Activated CD4-positive, alpha-beta T cell treated with anti-CD3 and anti-CD28 coated beads, Interleukin-2, amount 50 U/mL, for 24 hours (primary cell): ENCODE measurements around the gene EFCAB8.
"Not testable (repeated sequence)": the region's sequence is repeated elsewhere in the genome, so short reads cannot be mapped to it uniquely, and the experiment has no call there.

Experiments used
- DNase-seq, 2 donors: peaks; one replicate each; pipeline ENCODE4 v3.0.0-alpha.2; 2020; ENCODE audit warnings: low read depth in 1 of 2, low spot score in 1 of 2

Gene EFCAB8

DNA sequence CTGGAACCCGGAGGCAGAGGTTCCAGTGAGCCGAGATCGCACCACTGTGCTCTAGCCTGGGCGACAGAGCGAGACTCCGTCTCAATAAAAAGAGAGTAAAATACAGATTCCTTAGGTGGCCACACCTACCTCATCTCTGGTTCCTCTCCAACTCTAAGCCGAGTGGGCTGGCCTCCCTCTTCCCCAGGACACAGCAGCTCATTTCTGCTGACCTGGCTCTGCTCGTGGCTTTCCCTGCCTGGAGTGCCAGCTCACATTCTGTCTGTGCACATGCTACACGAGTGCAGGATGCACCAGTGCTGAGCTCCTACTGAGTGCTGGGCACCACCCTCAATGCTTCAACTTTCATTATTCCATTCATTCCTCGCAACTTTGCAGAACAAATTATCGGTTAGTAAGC is 28.8 kb downstream of the EFCAB8 start:
- DNase-seq = no peak

DNA sequence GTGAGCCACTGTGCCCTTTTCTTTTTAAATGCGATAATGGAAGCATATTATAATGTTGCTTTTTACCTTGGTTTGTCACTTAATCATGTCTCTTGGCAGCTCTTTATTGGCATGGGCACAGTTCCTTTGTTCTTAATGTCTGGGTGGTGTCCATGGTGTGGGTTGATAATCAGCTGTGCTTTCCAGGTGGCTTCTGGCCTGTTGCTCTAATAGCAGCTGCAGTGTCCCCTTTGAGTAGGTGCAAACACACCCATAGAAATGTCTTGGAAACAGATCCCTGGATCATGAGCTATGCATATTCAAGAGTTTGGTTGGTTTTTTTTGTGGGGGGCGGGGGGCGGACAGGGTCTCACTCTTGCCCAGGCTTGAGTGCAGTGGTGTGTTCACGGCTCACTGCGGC is 29.9 kb downstream of the EFCAB8 start:
- no peak for DNase-seq

DNA sequence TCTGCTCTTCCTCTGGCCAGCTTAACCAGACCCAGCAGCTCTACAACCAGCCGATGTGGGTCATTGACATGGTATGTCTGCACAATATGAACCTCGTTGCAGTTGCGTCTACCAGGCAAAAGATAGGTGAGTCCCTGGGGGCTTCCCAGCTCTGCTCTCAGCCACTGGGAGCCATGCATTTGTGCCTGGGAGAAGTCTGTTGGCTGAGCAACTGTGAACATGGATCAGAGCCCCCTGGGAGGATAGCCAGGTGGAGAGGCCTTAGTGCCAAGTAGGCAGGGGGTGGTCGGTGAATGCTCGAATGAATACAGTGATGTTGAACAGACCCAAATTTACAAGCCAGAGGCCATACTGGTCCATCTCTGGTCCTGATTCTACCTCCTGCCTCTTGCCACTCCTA is 30.6 kb downstream of the EFCAB8 start:
- no peak for DNase-seq

DNA sequence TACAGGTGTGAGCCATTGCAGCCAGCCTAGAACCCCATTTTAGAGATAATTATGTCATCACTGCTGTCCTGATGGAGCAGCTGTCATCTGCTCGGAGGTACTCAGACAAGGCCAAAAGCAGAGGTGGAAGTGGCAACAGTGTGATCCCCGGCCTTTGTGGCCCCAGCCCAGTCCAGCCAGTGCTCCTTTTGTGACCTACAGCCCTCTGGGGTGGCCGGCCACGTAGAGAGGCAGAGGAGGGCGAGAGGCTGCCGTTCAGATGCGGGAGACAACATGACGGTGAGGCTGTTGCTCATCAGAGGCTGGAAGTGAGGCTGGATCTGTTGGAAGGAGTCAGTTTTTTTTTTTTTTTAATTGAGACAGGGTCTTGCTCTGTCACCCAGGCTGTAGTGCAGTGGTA is 32.8 kb downstream of the EFCAB8 start:
- no peak for DNase-seq

DNA sequence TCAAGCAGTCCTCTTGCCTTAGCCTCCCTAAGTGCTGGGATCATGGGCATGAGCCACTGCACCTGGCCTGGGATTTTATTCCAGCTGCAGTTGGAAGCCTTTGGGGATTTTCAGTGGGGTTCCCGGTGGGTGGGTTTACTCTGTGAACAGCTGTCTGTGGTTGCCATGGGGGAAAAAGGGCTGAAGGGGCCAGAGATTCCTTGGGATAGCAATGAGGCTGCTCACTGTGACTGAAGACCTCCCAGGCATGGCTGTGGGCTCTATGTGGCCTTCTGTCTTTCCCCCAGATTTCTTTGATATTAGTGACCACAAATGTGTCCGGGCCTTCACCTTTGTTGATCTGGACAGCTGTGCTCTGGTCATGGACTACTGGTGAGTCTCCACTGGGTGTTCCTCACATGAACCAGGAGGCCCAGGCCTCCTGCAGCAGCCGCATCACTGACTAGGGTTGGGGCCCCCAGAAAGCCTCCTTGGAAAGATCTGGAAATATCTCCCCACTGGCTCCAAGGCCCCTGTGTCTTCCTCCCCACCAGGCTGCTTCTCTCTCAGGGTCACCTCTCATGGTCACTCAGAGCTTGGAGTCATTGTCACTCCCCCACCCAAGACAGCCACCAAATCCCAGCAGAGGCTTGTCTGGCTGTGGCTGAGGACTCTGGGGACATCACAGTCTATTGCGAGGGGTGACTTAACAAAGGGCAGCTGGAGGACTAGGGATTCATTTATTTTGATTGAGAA is 33.4 kb downstream of the EFCAB8 start:
- DNase-seq = no peak

DNA sequence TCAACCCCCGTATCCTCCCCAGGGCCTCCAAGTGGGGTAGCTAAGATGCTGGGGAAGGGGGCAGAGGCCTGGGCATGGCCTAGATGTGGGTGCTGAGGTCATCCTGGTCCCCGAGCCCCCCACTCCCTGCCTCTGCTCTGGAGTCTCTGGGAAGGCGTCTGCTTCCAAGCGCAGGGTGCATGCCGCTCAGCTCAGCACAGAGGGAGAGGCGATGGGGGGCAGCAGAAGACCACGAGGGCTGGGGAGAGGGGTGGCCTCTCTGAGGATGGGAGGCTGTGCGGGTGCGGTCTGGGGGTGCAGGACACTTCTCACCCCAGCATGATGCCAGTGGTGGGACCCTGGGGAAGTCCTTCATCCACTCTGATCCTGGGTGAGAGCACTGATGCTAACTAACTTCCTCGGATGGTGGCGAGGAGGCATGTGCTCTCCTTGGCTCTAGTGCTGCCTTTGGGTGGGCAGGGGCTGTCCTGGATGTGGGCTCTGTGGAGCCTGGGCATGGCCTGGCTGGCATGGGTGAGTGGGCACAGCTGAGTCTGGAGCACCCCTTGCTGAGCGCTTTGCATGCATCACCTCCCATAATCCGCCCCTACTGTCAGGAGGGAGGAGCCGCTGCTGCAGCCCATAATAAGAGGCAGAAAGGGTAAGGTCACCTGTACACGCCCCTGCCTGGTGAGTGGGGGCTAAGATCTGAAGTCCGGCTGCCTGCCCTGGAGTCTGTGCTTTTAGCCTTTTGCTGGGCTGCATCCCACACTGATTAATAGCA is 34.7 kb downstream of the EFCAB8 start:
- DNase-seq = no peak

DNA sequence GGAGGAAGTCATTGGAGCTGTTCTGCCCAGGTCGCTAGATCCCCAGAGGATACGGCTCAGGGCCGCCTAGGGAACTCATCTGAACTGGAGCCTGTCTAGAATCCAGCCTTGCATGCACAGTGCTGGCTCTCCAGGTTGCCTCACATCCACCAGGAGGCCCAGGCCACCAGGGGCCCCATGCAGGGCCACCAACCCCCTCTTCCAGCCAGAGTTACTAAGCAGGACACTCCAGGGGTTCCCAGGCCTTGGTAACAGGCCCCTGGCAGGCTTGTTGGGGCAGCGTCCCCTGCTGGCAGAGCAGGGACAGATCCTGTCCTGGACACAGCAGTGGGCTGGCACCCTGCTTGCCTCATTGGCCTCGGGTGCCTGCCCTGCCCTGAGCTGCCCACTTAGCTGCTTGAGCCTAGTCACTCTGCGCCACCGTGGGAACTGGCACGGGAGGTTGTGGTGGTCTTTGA is 35.3 kb downstream of the EFCAB8 start:
- no peak for DNase-seq

DNA sequence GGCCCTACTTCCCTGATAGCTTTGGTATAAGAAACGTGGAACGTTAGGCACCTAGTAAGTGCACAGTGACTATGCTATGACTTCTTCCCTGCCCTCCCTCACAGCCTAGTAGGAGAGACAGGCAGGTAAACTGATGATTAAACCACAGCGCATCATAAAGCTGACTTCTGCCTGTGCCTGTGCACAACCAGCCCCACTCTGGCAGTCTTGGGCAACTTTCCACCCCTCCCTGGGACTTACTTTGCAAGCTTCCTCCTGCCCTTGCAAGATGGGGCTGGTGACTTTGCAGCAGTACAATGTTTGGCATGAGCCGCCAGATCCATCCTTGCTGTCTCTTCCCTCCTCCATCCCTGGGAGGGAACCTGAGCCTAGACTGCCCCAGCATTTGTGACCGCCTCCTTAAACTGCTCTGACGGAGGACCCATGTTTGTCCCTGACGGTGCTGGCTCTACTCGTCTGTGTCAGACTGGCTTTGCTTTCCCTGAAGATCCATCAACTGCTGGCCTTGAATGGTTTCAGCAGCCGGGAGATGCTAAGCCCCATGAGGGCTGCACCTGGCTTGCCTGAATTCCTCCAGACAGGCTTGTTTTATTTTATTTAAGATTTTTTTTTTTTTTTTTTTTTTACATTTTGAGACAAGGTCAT is 36.1 kb downstream of the EFCAB8 start:
- DNase-seq = no peak

DNA sequence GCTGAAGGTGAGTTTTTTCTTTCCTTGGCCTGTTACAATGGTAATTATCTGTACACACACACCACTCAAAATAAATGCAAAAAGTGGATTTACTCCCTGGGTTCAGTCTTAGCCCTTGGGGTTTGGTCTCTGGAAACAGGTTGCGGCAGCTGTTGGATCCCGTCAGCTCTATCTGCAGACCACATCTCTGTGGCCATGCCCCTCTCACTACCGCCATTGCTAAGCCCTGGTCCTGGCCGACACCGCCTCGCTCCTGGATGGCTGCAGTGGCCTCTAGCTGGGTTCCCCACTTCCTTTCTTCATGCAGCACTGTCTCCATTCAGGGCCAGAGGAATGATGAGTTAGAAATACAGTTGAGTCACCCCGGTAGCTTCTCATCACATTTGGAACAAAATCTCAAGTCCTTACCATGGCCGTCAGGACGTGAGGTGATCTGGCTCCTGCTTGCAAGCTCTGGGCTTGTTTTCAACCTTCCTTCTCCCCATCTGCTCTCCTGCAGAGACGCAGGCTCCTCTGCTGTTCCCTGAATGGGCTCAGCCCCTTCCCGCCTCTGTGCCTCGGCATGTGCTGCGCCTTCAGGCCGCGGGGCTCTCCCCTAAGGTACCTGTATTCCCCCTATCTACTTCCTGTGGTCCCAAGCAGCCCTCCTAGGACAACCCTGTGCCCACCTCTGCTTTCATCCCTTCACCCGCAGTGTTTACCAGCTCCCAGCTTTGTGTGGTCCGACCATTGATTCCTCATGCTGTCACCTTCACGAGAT is 38.0 kb downstream of the EFCAB8 start:
- no peak for DNase-seq

DNA sequence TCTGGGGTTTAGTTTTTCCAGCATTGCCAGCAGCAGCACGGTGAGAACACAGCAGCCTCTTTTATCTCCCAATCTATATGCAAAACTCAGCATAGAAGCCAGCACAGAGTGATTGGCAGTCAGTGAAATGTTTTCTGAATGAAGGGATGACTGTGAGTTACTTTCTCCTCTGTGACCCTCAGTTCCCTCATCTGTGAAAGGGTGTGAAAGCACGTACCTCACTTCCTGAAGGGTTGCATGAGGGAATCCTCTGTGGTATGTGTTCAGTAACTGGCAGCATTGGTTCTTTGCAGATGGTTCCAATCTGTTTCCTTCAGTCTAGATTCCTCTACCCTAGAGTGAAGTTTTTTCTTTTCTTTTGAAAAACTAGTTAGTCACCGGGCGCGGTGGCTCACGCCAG is 40.0 kb downstream of the EFCAB8 start:
- DNase-seq = no peak

DNA sequence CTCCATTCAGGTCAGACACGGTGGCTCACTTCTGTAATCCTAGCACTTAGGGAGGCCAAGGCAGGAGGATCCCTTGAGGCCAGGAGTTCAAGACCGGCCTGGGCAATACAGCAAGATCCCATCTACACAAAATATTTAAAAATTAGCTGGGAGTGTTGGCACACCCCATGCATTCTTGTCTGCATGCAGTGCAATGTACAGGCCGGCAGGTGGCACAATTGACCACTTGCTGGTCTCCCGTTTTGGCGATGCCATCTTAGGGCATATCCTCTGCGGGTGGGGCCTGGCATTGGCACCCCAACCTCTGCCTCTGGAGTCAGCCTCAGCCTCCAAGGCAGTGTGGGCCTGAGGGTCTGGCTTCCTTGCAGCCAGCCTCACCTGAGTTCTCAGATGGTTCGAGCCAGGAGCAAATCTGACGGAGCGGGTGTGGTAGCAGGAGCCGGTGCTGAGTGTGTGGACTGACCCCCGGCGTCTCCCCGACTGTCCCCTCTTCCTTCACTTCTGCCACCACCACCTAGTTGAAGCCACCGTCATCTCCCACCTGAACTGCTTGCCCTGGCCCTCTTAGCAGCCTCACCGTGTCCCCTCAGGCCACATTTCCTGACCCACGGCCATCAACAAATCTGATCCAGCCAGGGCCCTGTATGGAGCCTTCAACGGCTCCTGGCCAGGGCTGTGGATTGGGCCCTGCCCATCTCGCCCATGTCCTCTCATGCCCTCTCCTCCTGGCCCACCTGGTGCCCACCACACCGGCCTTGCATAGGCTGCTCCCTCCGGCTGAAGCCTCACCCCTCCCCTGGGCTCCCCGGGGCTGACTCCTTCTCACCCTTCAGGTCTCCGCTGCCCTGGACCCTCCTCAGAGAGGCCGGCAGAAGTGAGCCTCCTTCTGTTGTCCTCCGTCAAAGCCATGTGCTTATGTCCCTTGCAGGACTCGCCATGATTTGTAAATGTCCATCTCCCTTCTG is 44.0 kb downstream of the EFCAB8 start:
- peak; percentile 49 to 70 for DNase-seq

DNA sequence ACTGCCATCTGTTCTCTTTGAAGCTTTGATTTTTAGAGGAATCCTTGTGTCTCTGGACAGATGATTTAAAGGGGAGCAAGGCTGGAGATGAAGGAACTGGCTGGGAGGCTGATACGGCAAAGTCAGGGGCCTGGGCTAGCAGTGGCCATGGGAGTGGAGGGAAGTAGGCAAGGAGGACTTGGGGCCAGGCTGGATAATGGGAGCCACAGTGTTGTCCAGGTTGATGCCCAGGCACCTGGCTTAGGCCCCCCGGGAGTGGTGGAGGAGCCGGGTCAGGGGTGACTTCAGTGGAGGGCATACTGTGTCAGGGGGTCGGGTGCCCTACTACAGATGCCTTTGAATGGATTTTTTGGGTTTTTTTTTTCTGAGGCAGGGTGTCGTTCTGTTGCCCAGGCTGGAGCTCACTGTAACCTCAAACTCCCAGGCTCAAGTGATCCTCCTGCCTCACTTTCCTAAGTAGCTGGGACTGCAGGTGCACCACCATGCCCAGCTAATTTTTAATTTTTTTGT is 45.0 kb downstream of the EFCAB8 start:
- no peak for DNase-seq

DNA sequence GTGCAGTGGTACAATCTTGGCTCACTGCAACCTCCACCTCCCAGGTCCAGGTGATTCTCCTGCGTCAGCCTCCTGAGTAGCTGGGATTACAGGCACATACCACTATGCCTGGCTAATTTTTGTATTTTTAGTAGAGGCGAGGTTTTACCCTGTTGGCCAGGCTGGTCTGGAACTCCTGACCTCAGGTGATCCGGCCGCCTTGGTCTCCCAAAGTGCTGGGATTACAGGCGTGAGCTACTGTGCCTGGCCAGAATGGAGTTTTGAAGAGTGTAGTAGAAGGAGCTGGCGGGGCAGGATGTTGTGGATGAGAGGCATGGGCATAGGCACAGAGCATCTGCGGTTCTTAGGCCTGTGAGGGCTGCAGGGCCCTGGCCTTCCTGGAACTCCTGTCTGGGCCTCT is 46.0 kb downstream of the EFCAB8 start:
- DNase-seq = not testable (repeated sequence)

DNA sequence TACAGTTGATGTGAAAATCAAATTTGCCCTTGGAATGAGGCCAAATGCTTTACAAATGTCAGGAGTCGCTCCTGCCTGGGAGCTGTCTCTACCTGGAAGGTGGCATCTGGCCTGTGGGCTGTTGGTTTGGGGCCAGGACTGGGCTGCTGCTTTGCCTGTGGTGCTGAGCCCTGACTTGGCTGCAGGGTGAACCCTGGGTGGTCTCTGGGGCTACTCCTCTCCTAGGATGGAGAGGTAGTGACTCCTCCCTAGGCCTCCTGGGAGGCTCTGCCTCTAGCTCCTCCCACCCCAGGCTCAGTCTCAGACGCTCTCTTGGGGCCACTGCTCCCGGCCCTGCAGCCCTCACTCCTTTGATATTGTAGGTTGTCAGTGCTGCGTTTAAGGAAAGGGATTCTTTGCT is 47.5 kb downstream of the EFCAB8 start:
- no peak for DNase-seq

DNA sequence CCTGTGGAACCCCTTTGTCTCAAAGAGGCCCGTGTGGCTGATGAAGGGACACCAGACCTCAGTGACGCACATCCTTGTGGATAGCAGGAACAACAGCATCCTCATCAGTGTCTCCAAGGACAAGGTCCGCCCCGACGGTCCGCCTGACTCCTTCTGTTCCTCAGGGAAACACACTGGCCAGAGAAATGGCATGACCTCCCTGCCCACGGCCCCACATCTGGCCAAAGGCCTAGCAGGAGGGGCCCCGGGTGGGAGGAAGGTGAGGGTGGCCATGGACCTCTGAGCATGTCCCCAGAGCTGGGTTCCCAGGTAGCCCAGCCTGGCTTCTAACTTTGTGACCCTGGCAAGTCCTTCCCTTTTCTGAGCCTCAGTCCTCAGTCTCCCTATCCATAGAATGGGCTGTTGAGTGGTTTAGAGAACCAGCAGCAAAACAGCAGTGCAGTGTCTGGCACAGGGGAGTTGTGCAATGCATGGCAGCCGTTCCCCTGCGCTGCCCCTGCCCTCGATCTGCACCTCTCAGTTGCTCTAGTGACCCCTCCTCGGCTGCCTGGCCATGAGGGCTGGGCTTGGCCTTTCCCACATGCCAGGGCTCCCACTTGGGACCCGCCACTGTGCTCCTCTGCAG is 48.3 kb downstream of the EFCAB8 start:
- no peak for DNase-seq

DNA sequence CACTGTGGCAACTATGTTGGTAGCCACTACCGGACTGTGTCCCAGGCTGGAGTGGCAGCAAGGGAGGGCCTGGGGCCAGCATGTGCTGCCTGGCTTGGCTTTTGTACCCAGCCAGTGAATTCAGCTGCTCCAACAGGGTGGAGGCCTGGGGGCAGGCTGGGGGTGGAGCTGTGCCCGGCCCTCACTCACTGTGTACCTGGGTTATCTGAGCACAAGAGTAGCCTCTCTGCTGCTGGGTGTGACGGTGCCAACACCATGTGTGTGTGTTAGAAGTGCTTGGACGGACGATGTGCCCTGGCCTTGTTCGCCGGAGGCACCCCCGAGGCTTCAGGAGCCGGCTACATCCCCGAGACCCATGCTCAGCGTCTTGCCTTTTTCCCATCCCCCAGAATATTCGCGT is 49.2 kb downstream of the EFCAB8 start:
- DNase-seq = no peak

DNA sequence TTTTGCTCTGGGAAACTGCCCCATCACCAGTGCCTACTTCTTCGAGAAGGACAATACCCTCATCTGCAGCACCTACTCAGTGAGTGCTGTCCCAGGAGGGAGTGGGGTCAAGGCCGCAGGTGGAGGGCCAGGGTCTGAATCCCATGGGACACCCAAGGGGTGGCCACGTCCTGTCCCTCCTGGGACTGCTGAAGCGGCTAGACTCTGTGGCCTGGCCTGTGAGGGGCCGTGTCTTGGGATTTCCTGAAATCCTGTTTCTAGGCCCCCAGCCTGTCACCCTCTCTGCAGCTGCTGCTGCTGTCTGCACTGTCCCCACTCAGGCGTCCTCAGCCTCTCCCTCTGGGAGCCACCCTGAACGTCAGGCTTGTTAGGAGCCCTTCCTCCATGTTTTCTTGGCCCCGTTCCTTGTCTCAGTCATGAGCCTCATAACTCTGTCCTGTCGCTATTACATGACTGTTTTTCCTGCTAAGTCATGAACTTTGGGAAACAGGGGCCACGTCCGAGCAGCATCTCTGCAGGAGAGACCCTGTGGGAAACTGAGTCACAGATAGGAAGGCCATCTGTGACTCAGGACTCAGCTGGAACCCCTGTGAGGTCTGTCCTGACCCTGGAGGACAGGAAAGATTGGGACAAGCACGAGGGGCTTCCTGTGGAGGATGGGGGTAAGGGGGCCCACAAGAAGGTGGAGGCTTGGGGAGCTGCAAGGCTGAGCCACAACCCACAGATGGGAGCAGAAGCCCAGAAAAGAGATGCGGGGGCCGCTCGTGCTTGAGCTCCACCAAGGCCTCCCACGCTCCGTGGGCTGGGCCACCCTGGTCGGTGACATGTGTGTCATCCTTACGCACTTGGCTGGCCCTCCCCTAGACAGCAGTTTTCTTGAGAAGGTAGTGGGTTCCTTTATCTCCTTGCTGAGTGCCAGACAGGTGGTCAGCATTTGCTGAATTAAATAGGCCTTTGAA is 49.9 kb downstream of the EFCAB8 start:
- no peak for DNase-seq

DNA sequence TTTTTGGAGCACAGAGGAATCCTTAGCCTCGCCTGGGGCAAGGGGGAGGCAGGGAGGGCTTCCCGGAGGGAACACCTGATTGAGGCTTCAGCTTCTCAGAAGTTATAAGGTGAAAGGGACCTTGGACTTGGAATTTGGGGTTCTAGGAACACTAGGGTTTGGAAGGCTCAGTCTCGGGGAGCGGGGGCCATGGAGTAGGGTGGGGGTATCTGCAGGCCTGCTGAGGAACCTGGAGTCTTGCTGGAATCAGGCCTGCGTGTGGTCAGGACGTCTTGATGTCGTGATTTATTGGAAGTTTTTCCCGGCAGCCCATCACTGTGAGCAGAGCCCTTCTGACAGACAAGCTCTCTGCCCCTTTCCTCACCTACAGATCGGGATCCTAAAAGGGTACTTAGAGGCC is 50.7 kb downstream of the EFCAB8 start:
- no peak for DNase-seq
